GM19463 (cell line): ENCODE results near the gene ADGRL3.
"Not testable (repeated sequence)": the region's sequence is repeated elsewhere in the genome, so short reads cannot be mapped to it uniquely, and the experiment has no call there.

ENCODE experiments used
- ATAC-seq: cut with Tn5 transposase; IDR thresholded peaks from one replicate; pipeline ENCODE4 v1.9.1; 2021; ENCODE audit warnings: mild to moderate bottlenecking, moderate library complexity; ENCODE audit not compliant: unreplicated experiment

Gene ADGRL3

GRCh38 chr4:61468024-61468720 is 268.0 kb downstream of the ADGRL3 start:
- no peak for ATAC-seq

GRCh38 chr4:61473306-61473705 is 273.2 kb downstream of the ADGRL3 start:
- no peak for ATAC-seq

- no peak for ATAC-seq
Observed at GRCh38 chr4:61478340-61478739, 278.2 kb downstream of the ADGRL3 start.

GRCh38 chr4:61485056-61485455 is 284.9 kb downstream of the ADGRL3 start:
- no peak for ATAC-seq

- no peak for ATAC-seq
Observed at GRCh38 chr4:61489927-61490326, 289.8 kb downstream of the ADGRL3 start.

GRCh38 chr4:61493041-61493440 is 292.9 kb downstream of the ADGRL3 start:
- no peak for ATAC-seq

GRCh38 chr4:61493470-61493869 is 293.3 kb downstream of the ADGRL3 start:
- no peak for ATAC-seq

GRCh38 chr4:61500883-61501282 is 300.8 kb downstream of the ADGRL3 start:
- no peak for ATAC-seq

- ATAC-seq: no peak
Observed at GRCh38 chr4:61501812-61502211, 301.7 kb downstream of the ADGRL3 start.

- ATAC-seq: no peak
Observed at GRCh38 chr4:61505773-61506685, 305.9 kb downstream of the ADGRL3 start.

GRCh38 chr4:61507091-61507490 is 307.0 kb downstream of the ADGRL3 start:
- ATAC-seq: no peak

- ATAC-seq: not testable (repeated sequence)
Observed at GRCh38 chr4:61509721-61510241, 309.7 kb downstream of the ADGRL3 start.

GRCh38 chr4:61511716-61512488 is 311.8 kb downstream of the ADGRL3 start:
- no peak for ATAC-seq

GRCh38 chr4:61514991-61515390 is 314.9 kb downstream of the ADGRL3 start:
- ATAC-seq: no peak

GRCh38 chr4:61517144-61517543 is 317.0 kb downstream of the ADGRL3 start:
- no peak for ATAC-seq

- no peak for ATAC-seq
Observed at GRCh38 chr4:61520166-61520565, 320.0 kb downstream of the ADGRL3 start.

- ATAC-seq: no peak
Observed at GRCh38 chr4:61520681-61521160, 320.6 kb downstream of the ADGRL3 start.

- ATAC-seq: no peak
Observed at GRCh38 chr4:61521451-61521850, 321.3 kb downstream of the ADGRL3 start.

- ATAC-seq: no peak
Observed at GRCh38 chr4:61522312-61522711, 322.2 kb downstream of the ADGRL3 start.

GRCh38 chr4:61527888-61528287 is 327.8 kb downstream of the ADGRL3 start:
- no peak for ATAC-seq

- no peak for ATAC-seq
Observed at GRCh38 chr4:61528595-61528994, 328.5 kb downstream of the ADGRL3 start.
